Ovary (tissue), 9 donors: ENCODE measurements around the gene GTF3C2. TPM values are rescaled to one million over a fixed set of nuclear protein-coding genes. Genes with fewer than 3 reads are reported as not detected.

Source experiments
- DNase-seq, 5 donors: peaks; one replicate each; pipeline ENCODE4 v3.0.0-alpha.2; 2019 to 2020
- H3K27ac ChIP-seq, 2 donors: fragments of 200-600 bp; one replicate each; pipeline versions ENCODE4 v1.5.1 to v1.8.0; 2019 to 2022
- H3K27me3 ChIP-seq: fragments of 200-600 bp; one replicate; pipeline ENCODE4 v1.8.0; 2022
- H3K36me3 ChIP-seq: fragments of 200-600 bp; sonication (generic); one replicate; pipeline ENCODE4 v1.5.1; 2019
- H3K4me1 ChIP-seq: one replicate; pipeline ENCODE4 v1.8.1; 2013; ENCODE audit warnings: mild to moderate bottlenecking, moderate library complexity; ENCODE audit not compliant: insufficient read depth
- H3K4me3 ChIP-seq: fragments of 200-600 bp; sonication (generic); one replicate; pipeline ENCODE4 v1.5.1; 2017
- H3K9me3 ChIP-seq, 2 donors: fragments of 200-600 bp in 1 of 2; sonication (generic) in 1 of 2; one replicate each; pipeline versions ENCODE4 v1.5.1 to v1.8.1; 2013 to 2019; ENCODE audit warnings: mild to moderate bottlenecking in 1 of 2, moderate library complexity in 1 of 2
- CTCF ChIP-seq, 3 donors: fragments of 450-650 bp in 2 of 3; fragments of 200-600 bp in 1 of 3; IDR thresholded peaks; one replicate each; pipeline versions ENCODE4 v1.5.1 to v1.8.0; 2016 to 2022; ENCODE audit warnings: antibody characterized with exemption in 3 of 3, mild to moderate bottlenecking in 1 of 3
- EP300 ChIP-seq: sonication (generic); formaldehyde crosslinking; IDR thresholded peaks from one replicate; pipeline ENCODE4 v1.6.1; 2017; ENCODE audit warnings: antibody characterized with exemption
- POLR2A ChIP-seq: fragments of 450-650 bp; IDR thresholded peaks from one replicate; pipeline ENCODE4 v1.6.1; 2017; ENCODE audit warnings: antibody characterized with exemption, mild to moderate bottlenecking, moderate library complexity
- WGBS, 3 donors: extraction: QIAGEN DNeasy Blood & Tissue Kit in 1 of 3; methylation state at CpG; one replicate each; pipeline versions ENCODE4 v1.1.5 to v1.1.7; 2013 to 2017; 5-methylcytosine and 5-hydroxymethylcytosine counted together
- intact Hi-C, 4 donors: fragments of 100-400 bp; cut with DNase I; formaldehyde crosslinking; loops; one replicate each; pipeline versions ENCODE4 v1.11.0 to v1.15.1; 2022 to 2023
- polyA plus RNA-seq, 2 donors: library from polyadenylated mRNA; stranded (reverse); fragments of 200-250 nt in 1 of 2; fragments of 350-450 nt in 1 of 2; fragmentation: Illumina TruSeq in 1 of 2; extraction: RNeasy Lipid Tissue Mini Kit (QIAGEN cat#74804) in 1 of 2; gene quantifications; one replicate each; pipeline ENCODE4 v1.2.3, GENCODE V29; 2013 to 2014
- total RNA-seq, 7 donors: library from RNA; depleted of rRNA in 2 of 7; stranded (reverse); fragments of >200 nt in 2 of 7; fragmentation: NEBNext Ultra II Directional in 3 of 7; extraction: Animal tissue kit (Norgen Biotek cat#: 25700) in 3 of 7; gene quantifications; one replicate each; pipeline versions ENCODE4 v1.1.0 to v1.2.4, GENCODE V29; 2016 to 2023
- donor health status: DM: no; HTN: no; CAD: no; lungs with moderate emphysema.
- donor health status: DM: no; HTN: no; CAD: no.
- donor health status: Bipolar disorder and iron deficiency.
- donor health status: DM: yes; HTN: yes; CAD: no.
- donor health status: DM: no; HTN: no; CAD: no.
- donor health status: DM: yes; HTN: yes; CAD: no.

Gene GTF3C2
- total and polyA plus RNA-seq, 9 donors: 26.8 to 57.7 (median 45.8) TPM

- Histone ChIP-seq H3K4me1 (no peaks in the 10 kb centered on the region), H3K9me3 (no peaks in the 10 kb centered on the region), H3K27ac (no peak overlapping the region), H3K27me3 (no peaks in the 10 kb centered on the region), H3K36me3 (no peaks in the 10 kb centered on the region), H3K4me3 (no peak overlapping the region)
- intact Hi-C loops: no loop called here
- DNase-seq: no peak
- 80 to 89% (median 82%) methylated on average over 3 of the region's 3 CpGs for WGBS, 3 donors
- TF ChIP-seq EP300: no peak
- TF ChIP-seq CTCF (IDR thresholded peaks at IDR 0.05): no peak
- no peak for TF ChIP-seq POLR2A
Observed at GRCh38 chr2:27297195-27297594, 59.4 kb downstream of the GTF3C2 start.

GRCh38 chr2:27296481-27296880 lies 60.1 kb downstream of the GTF3C2 start:
- TF ChIP-seq CTCF (IDR thresholded peaks at IDR 0.05) (no peak), EP300 (no peak)
- no peaks in the 10 kb centered on the region for H3K36me3 ChIP-seq
- H3K9me3 ChIP-seq: no peaks in the 10 kb centered on the region
- H3K4me1 ChIP-seq: no peaks in the 10 kb centered on the region
- no peaks in the 10 kb centered on the region for H3K27me3 ChIP-seq
- WGBS, 3 donors: 35 to 50% (median 39%) methylated on average over 4 of the region's 4 CpGs
- DNase-seq: no peak
- intact Hi-C loops: no loop called here
- no peak overlapping the region for H3K27ac ChIP-seq
- H3K4me3 ChIP-seq: no peak overlapping the region

GRCh38 chr2:27294928-27295327 lies 61.6 kb downstream of the GTF3C2 start:
- TF ChIP-seq EP300: no peak
- no peak for TF ChIP-seq POLR2A
- no peak for TF ChIP-seq CTCF (IDR thresholded peaks at IDR 0.05)
- intact Hi-C loops: no loop called here
- no peak for DNase-seq
- Histone ChIP-seq H3K27ac (no peak overlapping the region), H3K4me3 (no peak overlapping the region), H3K9me3 (no peaks in the 10 kb centered on the region), H3K4me1 (no peaks in the 10 kb centered on the region), H3K27me3 (no peaks in the 10 kb centered on the region), H3K36me3 (no peaks in the 10 kb centered on the region)
- 85 to 86% (median 85%) methylated on average over 8 of the region's 8 CpGs for WGBS, 3 donors

- no peaks in the 10 kb centered on the region for H3K4me1 ChIP-seq
- H3K27me3 ChIP-seq: no peaks in the 10 kb centered on the region
- no peak overlapping the region for H3K4me3 ChIP-seq
- intact Hi-C loops: no loop called here
- no peak for TF ChIP-seq CTCF (IDR thresholded peaks at IDR 0.05)
- TF ChIP-seq POLR2A: no peak
- no peak for TF ChIP-seq EP300
- no peaks in the 10 kb centered on the region for H3K36me3 ChIP-seq
- H3K9me3 ChIP-seq: no peaks in the 10 kb centered on the region
- DNase-seq: no peak
- 23 to 34% (median 25%) methylated on average over 6 of the region's 6 CpGs for WGBS, 3 donors
- H3K27ac ChIP-seq: no peak overlapping the region
Observed at GRCh38 chr2:27291865-27292264, 64.7 kb downstream of the GTF3C2 start.

- H3K27ac ChIP-seq: no peak overlapping the region
- H3K36me3 ChIP-seq: no peaks in the 10 kb centered on the region
- H3K4me3 ChIP-seq: no peak overlapping the region
- intact Hi-C loops: no loop called here
- no peaks in the 10 kb centered on the region for H3K27me3 ChIP-seq
- no peaks in the 10 kb centered on the region for H3K9me3 ChIP-seq
- no peak for DNase-seq
- 91 to 93% (median 93%) methylated on average over 5 of the region's 5 CpGs for WGBS, 3 donors
- TF ChIP-seq CTCF (IDR thresholded peaks at IDR 0.05): no peak
- no peak for TF ChIP-seq EP300
- TF ChIP-seq POLR2A: no peak
- no peaks in the 10 kb centered on the region for H3K4me1 ChIP-seq
Observed at GRCh38 chr2:27290549-27290948, 66.0 kb downstream of the GTF3C2 start.
